Adrenal gland (tissue), 5 donors: ENCODE measurements around the gene SLC26A8.

Experiments used
- CTCF ChIP-seq, 6 experiments: fragments of 450-650 bp in 4 of 6; fragments of 200-600 bp in 2 of 6; sonication (generic) in 1 of 6; IDR thresholded peaks; 1 replicate in 5 of 6; 2 replicates in 1 of 6; pipeline versions ENCODE4 v1.5.1 to v1.8.0; 2016 to 2021; ENCODE audit warnings: antibody characterized with exemption in 6 of 6, mild to moderate bottlenecking in 2 of 6, moderate library complexity in 1 of 6
- POLR2A ChIP-seq, 2 donors: fragments of 450-650 bp; IDR thresholded peaks; one replicate each; pipeline ENCODE4 v1.6.1; 2017; ENCODE audit warnings: antibody characterized with exemption in 2 of 2, mild to moderate bottlenecking in 2 of 2, moderate library complexity in 1 of 2
- donor health status: DM: no; HTN: no; CAD: no.

GRCh38 chr6:36069573-36069972, 45.1 kb upstream of the SLC26A8 start:
- TF ChIP-seq CTCF (IDR thresholded peaks at IDR 0.05) (no peak), POLR2A (IDR thresholded peaks at IDR 0.05) (no peak)
